ENCODE measurements around the gene COL27A1.

The COL27A1 gene

GRCh38 chr9:114334490-114334889 lies 179.2 kb downstream of the COL27A1 start:
- TF ChIP-seq ZNF274 (IDR thresholded peaks at IDR 0.05; ENCODE audit: low read depth, low read length): no peak
- H3K4me3 ChIP-seq (ENCODE audit: low read length): no peak overlapping the region

- no peak for TF ChIP-seq ZNF274 (IDR thresholded peaks at IDR 0.05; ENCODE audit: low read depth, low read length)
These were observed 180.4 kb downstream of the COL27A1 start for GRCh38 chr9:114335745-114336144.

GRCh38 chr9:114336157-114336556 lies 180.8 kb downstream of the COL27A1 start:
- TF ChIP-seq ZNF274 (IDR thresholded peaks at IDR 0.05; ENCODE audit: low read depth, low read length): no peak
- no peak overlapping the region for H3K4me3 ChIP-seq (ENCODE audit: low read length)

More at GRCh38 chr9:114335745-114336144, 180.4 kb downstream of the COL27A1 start:
- no peak overlapping the region for H3K4me3 ChIP-seq (ENCODE audit: low read length)

GRCh38 chr9:114336699-114337395 lies 181.5 kb downstream of the COL27A1 start:
- no peak for TF ChIP-seq ZNF274 (IDR thresholded peaks at IDR 0.05; ENCODE audit: low read depth, low read length)
- no peak overlapping the region for H3K4me3 ChIP-seq (ENCODE audit: low read length)

GRCh38 chr9:114338187-114338586 lies 182.8 kb downstream of the COL27A1 start:
- H3K4me3 ChIP-seq (ENCODE audit: low read length): no peak overlapping the region
- TF ChIP-seq ZNF274 (IDR thresholded peaks at IDR 0.05; ENCODE audit: low read depth, low read length): no peak

- TF ChIP-seq ZNF274 (IDR thresholded peaks at IDR 0.05; ENCODE audit: low read depth, low read length): no peak
- no peak overlapping the region for H3K4me3 ChIP-seq (ENCODE audit: low read length)
These were observed 184.0 kb downstream of the COL27A1 start for GRCh38 chr9:114339130-114339908.

GRCh38 chr9:114341152-114341830 lies 186.0 kb downstream of the COL27A1 start:
- no peak overlapping the region for H3K4me3 ChIP-seq (ENCODE audit: low read length)
- TF ChIP-seq ZNF274 (IDR thresholded peaks at IDR 0.05; ENCODE audit: low read depth, low read length): no peak

- H3K4me3 ChIP-seq (ENCODE audit: low read length): no peak overlapping the region
- no peak for TF ChIP-seq ZNF274 (IDR thresholded peaks at IDR 0.05; ENCODE audit: low read depth, low read length)
These were observed 186.7 kb downstream of the COL27A1 start for GRCh38 chr9:114341991-114342390.

- no peak for TF ChIP-seq ZNF274 (IDR thresholded peaks at IDR 0.05; ENCODE audit: low read depth, low read length)
- H3K4me3 ChIP-seq (ENCODE audit: low read length): no peak overlapping the region
These were observed 187.6 kb downstream of the COL27A1 start for GRCh38 chr9:114342755-114343440.

GRCh38 chr9:114343471-114344187 lies 188.3 kb downstream of the COL27A1 start:
- no peak for TF ChIP-seq ZNF274 (IDR thresholded peaks at IDR 0.05; ENCODE audit: low read depth, low read length)
- H3K4me3 ChIP-seq (ENCODE audit: low read length): no peak overlapping the region

GRCh38 chr9:114344188-114344566 lies 188.8 kb downstream of the COL27A1 start:
- no peak overlapping the region for H3K4me3 ChIP-seq (ENCODE audit: low read length)
- TF ChIP-seq ZNF274 (IDR thresholded peaks at IDR 0.05; ENCODE audit: low read depth, low read length): no peak

GRCh38 chr9:114344692-114345091 lies 189.4 kb downstream of the COL27A1 start:
- H3K4me3 ChIP-seq (ENCODE audit: low read length): no peak overlapping the region
- no peak for TF ChIP-seq ZNF274 (IDR thresholded peaks at IDR 0.05; ENCODE audit: low read depth, low read length)

- no peak overlapping the region for H3K4me3 ChIP-seq (ENCODE audit: low read length)
- TF ChIP-seq ZNF274 (IDR thresholded peaks at IDR 0.05; ENCODE audit: low read depth, low read length): no peak
These were observed 190.2 kb downstream of the COL27A1 start for GRCh38 chr9:114345493-114346065.
